ENCODE measurements around the gene PROM1. TPM values are rescaled to one million over a fixed set of nuclear protein-coding genes. Genes with fewer than 3 reads are reported as not detected.
A peak's percentile ranks its signal among the peaks of the same experiment; 100 is the strongest.

PROM1 gene
- total and polyA plus RNA-seq, 2 of the 13 experiments (the other 11 are each of a cell fraction or from before 2014, with no cell fraction given), result 3.9 to 16.4 TPM

- no peak for TF ChIP-seq KAT2B (IDR thresholded peaks at IDR 0.05; ENCODE audit: borderline replicate concordance, low read depth, low read length)
- TF ChIP-seq ZBTB39 (CRISPR knock-in tag; IDR thresholded peaks at IDR 0.05), result no peak
- TF ChIP-seq RFXAP (CRISPR knock-in tag; IDR thresholded peaks at IDR 0.05; ENCODE audit: borderline replicate concordance), result no peak
These were observed 59.9 kb downstream of the PROM1 start (continued) for GRCh38 chr4:16023776-16024408.

GRCh38 chr4:16021804-16022560 lies 61.8 kb downstream of the PROM1 start:
- in situ Hi-C loops (cut with HindIII; ENCODE audit: extremely low pct_ligation_motif_present, low pct_unique_long_range_greater_than_20kb), result no loop called here
- CTCF ChIA-PET (ENCODE audit: low intra/inter-chr PET ratio, low total read pairs), result no interaction called here

More at GRCh38 chr4:16021804-16022560, 61.8 kb downstream of the PROM1 start:
- WGBS (ENCODE audit: low lambda C conversion rate), result 43% methylated on average over 8 of the region's 8 CpGs
- FAIRE-seq (no peak), DNase-seq (ENCODE audit: low spot score) (no peak), ATAC-seq (no peak)
- Histone ChIP-seq H3K36me3 (replicated peaks in 1 of 2; ENCODE audit: control insufficient read depth in 1 of 2, insufficient read depth in 2 of 2, low read length in 2 of 2) (no peaks in the 10 kb centered on the region), H2AFZ (ENCODE audit: low read length) (no peak overlapping the region), H3K4me2 (ENCODE audit: low read depth, low read length) (no peak overlapping the region), H3K27me3 (ENCODE audit: control insufficient read depth in 1 of 2, insufficient read depth in 2 of 2, low read length in 2 of 2) (no peaks in the 10 kb centered on the region), H4K20me1 (ENCODE audit: insufficient read depth, low read length) (no peaks in the 10 kb centered on the region), H3K4me3 (replicated peaks in 1 of 3; ENCODE audit: insufficient read depth in 1 of 3, low read depth in 2 of 3, low read length in 3 of 3) (no peak overlapping the region), H3K79me2 (ENCODE audit: insufficient read depth, low read length) (no peaks in the 10 kb centered on the region), H3K9ac (ENCODE audit: insufficient read depth, low read depth, low read length) (no peak overlapping the region), H3K9me3 (ENCODE audit: low read length) (no peaks in the 10 kb centered on the region), H3K27ac (ENCODE audit: extremely low read length, insufficient read depth, low read length) (no peak overlapping the region), H3K4me1 (ENCODE audit: insufficient read depth, low read length) (no peaks in the 10 kb centered on the region)
- intact Hi-C loops (cut with micrococcal nuclease; ENCODE audit: unreplicated experiment), result no loop called here
- no TSS peak for BruUV-seq (replicated peaks)
- POLR2A ChIA-PET, result no interaction called here
- TF ChIP-seq ZMYM2 (CRISPR knock-in tag; IDR thresholded peaks at IDR 0.05) (no peak), PCBP2 (optimal IDR thresholded peaks at IDR 0.05; ENCODE audit: low read depth, low read length, poor library complexity, severe bottlenecking) (peak; percentile 62)

Data from HepG2 (cell line).